Skeletal muscle tissue (tissue), 4 donors: ENCODE data around the gene KCNK4. TPM values are rescaled to one million over a fixed set of nuclear protein-coding genes. Genes with fewer than 3 reads are reported as not detected.

Source experiments
- H3K27ac ChIP-seq: one replicate; pipeline ENCODE4 v1.7.0; 2013; ENCODE audit warnings: mild to moderate bottlenecking, low read depth, low read length, inconsistent platforms
- H3K27me3 ChIP-seq, 3 donors: one replicate each; pipeline ENCODE4 v1.7.0; 2013; ENCODE audit warnings: low read length in 3 of 3; ENCODE audit not compliant: control insufficient read depth in 3 of 3, insufficient read depth in 3 of 3
- H3K36me3 ChIP-seq, 3 donors: one replicate each; pipeline ENCODE4 v1.7.0; 2013; ENCODE audit warnings: low read length in 3 of 3; ENCODE audit not compliant: control insufficient read depth in 3 of 3, insufficient read depth in 3 of 3
- H3K4me1 ChIP-seq, 3 donors: one replicate each; pipeline ENCODE4 v1.7.0; 2013; ENCODE audit warnings: low read length in 3 of 3, mild to moderate bottlenecking in 3 of 3; ENCODE audit not compliant: control insufficient read depth in 3 of 3, insufficient read depth in 3 of 3
- H3K4me3 ChIP-seq, 3 donors: one replicate each; pipeline ENCODE4 v1.7.0; 2013; ENCODE audit warnings: low read length in 3 of 3
- H3K9ac ChIP-seq, 3 donors: one replicate each; pipeline ENCODE4 v1.7.0; 2013; ENCODE audit warnings: low read length in 3 of 3, mild to moderate bottlenecking in 3 of 3, moderate library complexity in 2 of 3, low read depth in 1 of 3
- H3K9me3 ChIP-seq, 3 donors: one replicate each; pipeline ENCODE4 v1.7.0; 2013; ENCODE audit warnings: low read length in 3 of 3; ENCODE audit not compliant: control insufficient read depth in 3 of 3
- total RNA-seq: library from RNA; depleted of rRNA; stranded (reverse); fragments of >200 nt; gene quantifications from one replicate; pipeline ENCODE4 v1.2.3, GENCODE V29; 2014
- donor health status: Osteomylitis.

KCNK4 gene
- total RNA-seq, 1 donor from 2014 or later, result not detected

GRCh38 chr11:64334764-64335735 is 43.9 kb downstream of the KCNK4 start:
- Histone ChIP-seq H3K9me3 (no peaks in the 10 kb centered on the region), H3K9ac (no peak overlapping the region), H3K27ac (no peak overlapping the region), H3K4me1 (peaks cover 5 to 9% (median 6%) of the 10 kb centered on the region in 3 donors), H3K27me3 (no peaks in the 10 kb centered on the region), H3K36me3 (no peaks in the 10 kb centered on the region), H3K4me3 (no peak overlapping the region)

GRCh38 chr11:64337538-64338249 is 46.6 kb downstream of the KCNK4 start:
- Histone ChIP-seq H3K9me3 (no peaks in the 10 kb centered on the region), H3K4me1 (peaks cover 6 to 7% (median 6%) of the 10 kb centered on the region in 3 donors), H3K27ac (no peak overlapping the region)

GRCh38 chr11:64338716-64339115 is 47.6 kb downstream of the KCNK4 start:
- Histone ChIP-seq H3K9me3 (no peaks in the 10 kb centered on the region), H3K27ac (no peak overlapping the region), H3K27me3 (no peaks in the 10 kb centered on the region), H3K9ac (no peak overlapping the region), H3K4me1 (peaks cover 6 to 11% (median 7%) of the 10 kb centered on the region in 3 donors), H3K4me3 (no peak overlapping the region), H3K36me3 (no peaks in the 10 kb centered on the region)

More at GRCh38 chr11:64337538-64338249, 46.6 kb downstream of the KCNK4 start:
- Histone ChIP-seq H3K36me3 (no peaks in the 10 kb centered on the region), H3K4me3 (no peak overlapping the region), H3K9ac (no peak overlapping the region), H3K27me3 (no peaks in the 10 kb centered on the region)

- no peaks in the 10 kb centered on the region for H3K9me3 ChIP-seq
- H3K27me3 ChIP-seq, result no peaks in the 10 kb centered on the region
- H3K27ac ChIP-seq, result no peak overlapping the region
- no peak overlapping the region for H3K4me3 ChIP-seq
- H3K36me3 ChIP-seq, result no peaks in the 10 kb centered on the region
- H3K4me1 ChIP-seq, result peaks cover 6 to 11% (median 7%) of the 10 kb centered on the region in 3 donors
- H3K9ac ChIP-seq, result no peak overlapping the region
Observed at GRCh38 chr11:64339286-64339685, 48.2 kb downstream of the KCNK4 start.

GRCh38 chr11:64339754-64340408 is 48.8 kb downstream of the KCNK4 start, which contains the start of gene CCDC88B:
Gene CCDC88B (plus strand): TSS chr11:64340204. CDS start chr11:64340267, 63 bp downstream.
- no peaks in the 10 kb centered on the region for H3K36me3 ChIP-seq
- no peak within 1 kb of the TSS for H3K4me3 ChIP-seq
- H3K9me3 ChIP-seq, result no peaks in the 10 kb centered on the region
- H3K27me3 ChIP-seq, result no peaks in the 10 kb centered on the region
- H3K9ac ChIP-seq, result no peak within 1 kb of the TSS
- H3K27ac ChIP-seq, result no peak within 1 kb of the TSS
- H3K4me1 ChIP-seq, result peaks cover 6 to 11% (median 7%) of the 10 kb centered on the region in 3 donors

GRCh38 chr11:64340671-64341335 is 49.7 kb downstream of the KCNK4 start:
- H3K27ac ChIP-seq, result no peak overlapping the region
- no peaks in the 10 kb centered on the region for H3K9me3 ChIP-seq
- no peaks in the 10 kb centered on the region for H3K27me3 ChIP-seq
- peaks cover 6 to 11% (median 7%) of the 10 kb centered on the region in 3 donors for H3K4me1 ChIP-seq
- H3K4me3 ChIP-seq, result no peak overlapping the region
- no peaks in the 10 kb centered on the region for H3K36me3 ChIP-seq
- no peak overlapping the region for H3K9ac ChIP-seq

GRCh38 chr11:64341429-64341828 is 50.3 kb downstream of the KCNK4 start:
- Histone ChIP-seq H3K4me1 (peaks cover 6 to 11% (median 7%) of the 10 kb centered on the region in 3 donors), H3K9ac (no peak overlapping the region), H3K36me3 (no peaks in the 10 kb centered on the region), H3K9me3 (no peaks in the 10 kb centered on the region), H3K27me3 (no peaks in the 10 kb centered on the region), H3K27ac (no peak overlapping the region), H3K4me3 (no peak overlapping the region)

GRCh38 chr11:64341851-64342791 is 51.0 kb downstream of the KCNK4 start:
- no peaks in the 10 kb centered on the region for H3K36me3 ChIP-seq
- H3K9ac ChIP-seq, result peak overlapping the region; percentile 72 to 91 (median 85)
- H3K27ac ChIP-seq, result peak overlapping the region; percentile 51
- H3K4me3 ChIP-seq, result peak overlapping the region; percentile 62 to 73 (median 73)
- H3K27me3 ChIP-seq, result no peaks in the 10 kb centered on the region
- H3K4me1 ChIP-seq, result peaks cover 6 to 11% (median 7%) of the 10 kb centered on the region in 3 donors
- no peaks in the 10 kb centered on the region for H3K9me3 ChIP-seq
